Esophagus muscularis mucosa (tissue), 3 donors: ENCODE data around the gene JADE2.

ENCODE experiments used
- CTCF ChIP-seq, 3 experiments: fragments of 200-600 bp in 2 of 3; fragments of 450-650 bp in 1 of 3; sonication (generic) in 2 of 3; IDR thresholded peaks; one replicate each; pipeline ENCODE4 v1.5.1; 2017 to 2019; ENCODE audit warnings: antibody characterized with exemption in 3 of 3, mild to moderate bottlenecking in 2 of 3, moderate library complexity in 1 of 3
- POLR2A ChIP-seq: fragments of 450-650 bp; IDR thresholded peaks from one replicate; pipeline ENCODE4 v1.6.1; 2017; ENCODE audit warnings: antibody characterized with exemption, moderate library complexity, mild to moderate bottlenecking, low read depth
- POLR2AphosphoS5 ChIP-seq, 2 donors: sonication (generic); formaldehyde crosslinking; IDR thresholded peaks; one replicate each; pipeline ENCODE4 v1.6.1; 2017; ENCODE audit warnings: antibody characterized with exemption in 2 of 2

- TF ChIP-seq POLR2A: no peak
- no peak for TF ChIP-seq CTCF (IDR thresholded peaks at IDR 0.05)
- TF ChIP-seq POLR2AphosphoS5 (IDR thresholded peaks at IDR 0.05): no peak
These were observed 77.6 kb downstream of the JADE2 start for GRCh38 chr5:134603059-134603458.
